Measurements from ENCODE around the gene SLC19A2. TPM values are rescaled to one million over a fixed set of nuclear protein-coding genes. Genes with fewer than 3 reads are reported as not detected.

The SLC19A2 gene
- total RNA-seq, 2 experiments from 2014 or later, result 3.2 to 6.5 TPM

DNA sequence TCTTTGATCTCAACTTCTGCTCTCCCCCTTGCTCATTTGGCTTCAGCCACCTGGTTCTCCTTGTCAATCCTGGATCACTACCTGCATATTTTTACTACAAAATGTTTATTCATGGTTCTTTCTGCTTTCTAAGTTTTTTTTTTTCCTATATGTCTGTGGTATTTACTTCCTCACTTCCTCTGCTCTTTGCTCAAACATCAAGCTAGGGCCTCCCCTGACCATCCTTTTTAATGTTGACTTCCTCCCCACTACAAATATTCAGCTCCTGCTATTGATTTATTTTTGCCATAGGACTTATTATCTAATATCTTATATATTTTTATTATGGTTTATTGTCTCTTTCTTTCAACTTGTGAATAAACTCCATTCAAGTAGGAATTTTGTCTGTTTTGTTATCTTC is 14.1 kb upstream of the SLC19A2 start:
- TF ChIP-seq, protein P1, sequence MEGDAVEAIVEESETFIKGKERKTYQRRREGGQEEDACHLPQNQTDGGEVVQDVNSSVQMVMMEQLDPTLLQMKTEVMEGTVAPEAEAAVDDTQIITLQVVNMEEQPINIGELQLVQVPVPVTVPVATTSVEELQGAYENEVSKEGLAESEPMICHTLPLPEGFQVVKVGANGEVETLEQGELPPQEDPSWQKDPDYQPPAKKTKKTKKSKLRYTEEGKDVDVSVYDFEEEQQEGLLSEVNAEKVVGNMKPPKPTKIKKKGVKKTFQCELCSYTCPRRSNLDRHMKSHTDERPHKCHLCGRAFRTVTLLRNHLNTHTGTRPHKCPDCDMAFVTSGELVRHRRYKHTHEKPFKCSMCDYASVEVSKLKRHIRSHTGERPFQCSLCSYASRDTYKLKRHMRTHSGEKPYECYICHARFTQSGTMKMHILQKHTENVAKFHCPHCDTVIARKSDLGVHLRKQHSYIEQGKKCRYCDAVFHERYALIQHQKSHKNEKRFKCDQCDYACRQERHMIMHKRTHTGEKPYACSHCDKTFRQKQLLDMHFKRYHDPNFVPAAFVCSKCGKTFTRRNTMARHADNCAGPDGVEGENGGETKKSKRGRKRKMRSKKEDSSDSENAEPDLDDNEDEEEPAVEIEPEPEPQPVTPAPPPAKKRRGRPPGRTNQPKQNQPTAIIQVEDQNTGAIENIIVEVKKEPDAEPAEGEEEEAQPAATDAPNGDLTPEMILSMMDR (conservative IDR thresholded peaks at IDR 0.05; ENCODE audit: low read length), result no peak
- TF ChIP-seq EZH2phosphoT487 (IDR thresholded peaks at IDR 0.05; ENCODE audit: borderline replicate concordance, low read depth, low read length), result no peak
- CTCF ChIA-PET (ENCODE audit: unreplicated experiment), result no interaction called here
- H3K4me3 ChIP-seq (ENCODE audit: low read depth, low read length, poor library complexity, severe bottlenecking), result no peak overlapping the region
- no peak overlapping the region for H2AFZ ChIP-seq (ENCODE audit: low read length)
- no peaks in the 10 kb centered on the region for H3K9me2 ChIP-seq (ENCODE audit: insufficient read depth, low read length)
- BruUV-seq (replicated peaks), result no TSS peak
- H4K20me1 ChIP-seq (ENCODE audit: insufficient read depth, low read length), result no peaks in the 10 kb centered on the region
- POLR2A ChIA-PET, result interaction anchor here (0.7 kb wide), 1 partner anchor 1902 kb away, joined by 3 read pairs; no protein-coding TSS in a partner anchor
- H3K4me2 ChIP-seq (ENCODE audit: low read length), result no peak overlapping the region
- no peaks in the 10 kb centered on the region for H3K9me3 ChIP-seq (ENCODE audit: low read length)
- H3K4me1 ChIP-seq (ENCODE audit: insufficient read depth, low read length, poor library complexity, severe bottlenecking), result no peaks in the 10 kb centered on the region
- DNase-seq (ENCODE audit: low spot score), result no peak
- intact Hi-C loops (cut with micrococcal nuclease; ENCODE audit: unreplicated experiment), result no loop called here
- no peaks in the 10 kb centered on the region for H3K79me2 ChIP-seq (ENCODE audit: insufficient read depth, low read depth, low read length)
- H3K27ac ChIP-seq (ENCODE audit: low read depth, low read length, poor library complexity, severe bottlenecking), result no peak overlapping the region
- H3K36me3 ChIP-seq (ENCODE audit: insufficient read depth, low read length), result no peaks in the 10 kb centered on the region

DNA sequence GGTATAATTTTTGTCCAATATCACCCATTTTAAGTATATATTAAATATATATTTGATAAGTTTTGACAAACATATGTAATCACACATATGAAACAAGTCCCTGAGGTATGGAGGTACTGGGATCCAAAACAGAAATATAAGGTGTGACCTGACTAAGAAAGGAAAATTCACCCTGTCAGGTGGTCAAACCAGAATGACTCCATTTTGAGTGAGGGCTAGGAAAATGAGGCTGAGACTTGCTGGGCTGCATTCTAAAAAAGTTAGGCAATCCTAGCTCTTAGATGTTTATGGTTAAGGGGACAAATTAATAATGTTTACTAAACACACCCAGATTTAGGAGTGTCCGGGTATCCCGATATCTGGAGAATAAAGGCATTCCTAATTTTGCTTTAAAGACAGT is 11.6 kb upstream of the SLC19A2 start:
- Histone ChIP-seq H3K36me3 (ENCODE audit: insufficient read depth, low read length) (no peaks in the 10 kb centered on the region), H3K9me3 (ENCODE audit: low read length) (no peaks in the 10 kb centered on the region), H3K4me2 (ENCODE audit: low read length) (no peak overlapping the region), H4K20me1 (ENCODE audit: insufficient read depth, low read length) (no peaks in the 10 kb centered on the region), H3K79me2 (ENCODE audit: insufficient read depth, low read depth, low read length) (no peaks in the 10 kb centered on the region), H3K4me1 (ENCODE audit: insufficient read depth, low read length, poor library complexity, severe bottlenecking) (no peaks in the 10 kb centered on the region), H3K4me3 (ENCODE audit: low read depth, low read length, poor library complexity, severe bottlenecking) (no peak overlapping the region), H2AFZ (ENCODE audit: low read length) (no peak overlapping the region), H3K9me2 (ENCODE audit: insufficient read depth, low read length) (no peaks in the 10 kb centered on the region), H3K27ac (ENCODE audit: low read depth, low read length, poor library complexity, severe bottlenecking) (no peak overlapping the region)
- POLR2A ChIA-PET, result no interaction called here
- CTCF ChIA-PET (ENCODE audit: unreplicated experiment), result no interaction called here
- BruUV-seq (replicated peaks), result no TSS peak
- TF ChIP-seq, protein P1 (conservative IDR thresholded peaks at IDR 0.05; ENCODE audit: low read length), result no peak
- TF ChIP-seq EZH2phosphoT487 (IDR thresholded peaks at IDR 0.05; ENCODE audit: borderline replicate concordance, low read depth, low read length), result no peak
- intact Hi-C loops (cut with micrococcal nuclease; ENCODE audit: unreplicated experiment), result no loop called here
- DNase-seq (ENCODE audit: low spot score), result no peak

DNA sequence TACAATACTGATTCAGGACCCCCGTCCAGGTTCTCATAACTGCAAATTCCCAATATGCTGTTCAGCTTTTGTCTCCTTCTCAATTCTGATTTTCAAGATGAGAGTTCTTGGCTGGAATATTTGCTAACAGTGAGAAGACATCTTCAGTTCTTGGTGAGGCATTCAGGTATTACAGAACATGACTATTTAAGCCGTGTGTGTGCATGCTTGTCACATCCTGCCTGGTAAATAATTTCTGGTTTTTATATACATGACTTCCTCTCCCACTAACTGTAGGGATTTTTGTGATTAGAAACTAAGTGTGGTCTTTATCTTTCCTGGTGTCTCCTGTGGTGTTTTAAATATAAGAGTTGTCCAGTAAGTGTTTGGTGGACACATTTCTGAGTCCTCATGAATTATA is 10.2 kb upstream of the SLC19A2 start:
- Histone ChIP-seq H3K9me3 (ENCODE audit: low read length) (no peaks in the 10 kb centered on the region), H3K4me2 (ENCODE audit: low read length) (no peak overlapping the region), H3K4me3 (ENCODE audit: low read depth, low read length, poor library complexity, severe bottlenecking) (no peak overlapping the region), H3K79me2 (ENCODE audit: insufficient read depth, low read depth, low read length) (no peaks in the 10 kb centered on the region), H3K36me3 (ENCODE audit: insufficient read depth, low read length) (no peaks in the 10 kb centered on the region), H3K4me1 (ENCODE audit: insufficient read depth, low read length, poor library complexity, severe bottlenecking) (no peaks in the 10 kb centered on the region), H3K27ac (ENCODE audit: low read depth, low read length, poor library complexity, severe bottlenecking) (no peak overlapping the region), H2AFZ (ENCODE audit: low read length) (no peak overlapping the region), H3K9me2 (ENCODE audit: insufficient read depth, low read length) (no peaks in the 10 kb centered on the region), H4K20me1 (ENCODE audit: insufficient read depth, low read length) (no peaks in the 10 kb centered on the region)
- TF ChIP-seq EZH2phosphoT487 (IDR thresholded peaks at IDR 0.05; ENCODE audit: borderline replicate concordance, low read depth, low read length), result no peak
- TF ChIP-seq, protein P1 (conservative IDR thresholded peaks at IDR 0.05; ENCODE audit: low read length), result no peak
- DNase-seq (ENCODE audit: low spot score), result no peak
- intact Hi-C loops (cut with micrococcal nuclease; ENCODE audit: unreplicated experiment), result no loop called here
- CTCF ChIA-PET (ENCODE audit: unreplicated experiment), result no interaction called here
- POLR2A ChIA-PET, result interaction anchor here (0.5 to 1.3 kb wide), 3 partner anchors 12 to 298 kb away, joined by 3 to 7 read pairs (median 3); no protein-coding TSS in a partner anchor
- no TSS peak for BruUV-seq (replicated peaks)

All from OCI-LY7 (cell line).